ENCODE data around the gene EPS8. TPM values are rescaled to one million over a fixed set of nuclear protein-coding genes. Genes with fewer than 3 reads are reported as not detected.

EPS8 gene
- total RNA-seq, 1 experiment from 2014 or later: 97.5 TPM

DNA sequence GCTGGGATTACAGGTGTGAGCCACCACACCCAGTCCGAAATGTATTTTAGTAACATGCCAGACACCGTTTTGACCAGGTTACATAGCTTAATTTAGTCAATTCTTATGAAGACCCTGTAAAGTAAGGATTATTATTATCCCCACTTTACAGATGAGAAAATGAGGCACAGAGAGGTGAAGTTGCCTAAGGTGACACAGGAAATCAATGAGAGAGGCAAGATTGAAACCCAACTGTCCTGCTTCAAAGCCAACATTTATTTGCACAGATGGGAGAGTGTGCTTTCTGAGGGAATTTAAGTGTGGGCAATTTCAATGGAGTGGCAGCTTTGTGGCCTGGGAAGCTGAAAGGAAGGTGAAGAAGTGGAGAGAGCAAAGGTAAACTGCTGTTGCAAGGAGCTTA is 19.1 kb upstream of the EPS8 start:
- intact Hi-C loops (cut with micrococcal nuclease; ENCODE audit: unreplicated experiment): no loop called here
- CTCF ChIA-PET: interaction anchor here (0.6 to 1.1 kb wide), 2 partner anchors 15 to 826 kb away, joined by 3 to 4 read pairs; no protein-coding TSS in a partner anchor
- BruUV-seq (replicated peaks): no TSS peak
- TF ChIP-seq CTCF (IDR thresholded peaks at IDR 0.05; ENCODE audit: unreplicated experiment): no peak
- Mint-ChIP-seq H3K4me1 (ENCODE audit: low read depth, unreplicated experiment) (peaks cover 13% of the 10 kb centered on the region), H3K36me3 (ENCODE audit: insufficient read depth, unreplicated experiment) (no peaks in the 10 kb centered on the region), H3K27ac (ENCODE audit: unreplicated experiment) (no peak overlapping the region), H3K27me3 (ENCODE audit: unreplicated experiment) (no peaks in the 10 kb centered on the region), H3K9me3 (ENCODE audit: low read depth, unreplicated experiment) (no peaks in the 10 kb centered on the region), H3K4me3 (ENCODE audit: low read depth, unreplicated experiment) (no peak overlapping the region)
- no peak for DNase-seq

- no TSS peak for BruUV-seq (replicated peaks)
- DNase-seq: no peak
- Mint-ChIP-seq H3K27me3 (ENCODE audit: unreplicated experiment) (no peaks in the 10 kb centered on the region), H3K27ac (ENCODE audit: unreplicated experiment) (no peak overlapping the region), H3K9me3 (ENCODE audit: low read depth, unreplicated experiment) (no peaks in the 10 kb centered on the region), H3K4me3 (ENCODE audit: low read depth, unreplicated experiment) (no peak overlapping the region), H3K4me1 (ENCODE audit: low read depth, unreplicated experiment) (peaks cover 24% of the 10 kb centered on the region), H3K36me3 (ENCODE audit: insufficient read depth, unreplicated experiment) (no peaks in the 10 kb centered on the region)
- no peak for TF ChIP-seq CTCF (IDR thresholded peaks at IDR 0.05; ENCODE audit: unreplicated experiment)
- CTCF ChIA-PET: no interaction called here
- intact Hi-C loops (cut with micrococcal nuclease; ENCODE audit: unreplicated experiment): no loop called here
Measured at GRCh38 chr12:15806826-15807225, 17.6 kb upstream of the EPS8 start.

DNA sequence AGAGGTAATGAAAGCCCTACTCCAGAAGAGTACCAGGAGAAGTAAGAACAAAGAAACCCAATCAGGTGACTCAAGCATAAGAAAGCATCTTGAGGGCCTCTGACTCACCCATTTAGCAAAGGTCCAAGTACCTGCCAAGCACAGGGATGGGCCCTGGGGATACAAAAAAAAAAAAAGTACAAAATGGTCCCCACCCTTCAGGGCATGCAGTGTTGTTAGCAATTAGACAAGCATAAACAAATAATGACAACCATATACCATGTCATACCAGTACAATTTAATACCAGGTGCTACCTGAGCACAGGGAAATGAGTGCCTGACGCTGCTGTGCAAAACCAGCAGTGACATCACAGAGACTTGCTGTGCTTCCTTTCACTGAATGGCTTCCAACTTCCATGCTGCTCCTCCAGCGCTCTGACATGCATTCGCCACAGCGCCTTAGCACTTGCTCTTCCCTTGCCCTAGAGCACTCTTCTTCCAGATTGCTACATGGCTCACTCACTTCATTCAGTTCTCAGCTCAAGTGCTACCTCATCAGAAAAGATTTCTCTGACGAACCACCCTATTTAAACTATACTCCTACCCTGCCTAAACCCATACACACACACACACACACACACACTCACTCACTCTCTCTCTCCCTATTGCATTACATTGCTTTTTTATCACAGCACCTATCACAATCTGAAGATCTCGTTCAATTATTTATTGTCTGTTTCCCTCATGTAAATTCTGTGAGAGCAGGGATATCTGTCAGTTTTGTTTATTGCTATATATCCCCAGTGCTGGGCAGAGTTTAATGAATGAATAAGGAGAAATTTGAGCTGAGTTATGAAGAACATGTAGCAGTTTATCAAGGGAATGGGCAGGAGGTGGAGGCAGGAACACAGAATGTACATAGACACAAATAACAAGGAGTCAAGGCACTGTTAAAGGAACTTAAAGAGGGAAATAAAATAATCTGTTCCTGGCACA is 12.9 kb upstream of the EPS8 start:
- Mint-ChIP-seq H3K27me3 (ENCODE audit: unreplicated experiment) (no peaks in the 10 kb centered on the region), H3K4me1 (ENCODE audit: low read depth, unreplicated experiment) (peaks cover 56% of the 10 kb centered on the region), H3K4me3 (ENCODE audit: low read depth, unreplicated experiment) (no peak overlapping the region), H3K36me3 (ENCODE audit: insufficient read depth, unreplicated experiment) (peaks cover 3% of the 10 kb centered on the region), H3K9me3 (ENCODE audit: low read depth, unreplicated experiment) (no peaks in the 10 kb centered on the region), H3K27ac (ENCODE audit: unreplicated experiment) (no peak overlapping the region)
- BruUV-seq (replicated peaks): no TSS peak
- CTCF ChIA-PET: no interaction called here
- intact Hi-C loops (cut with micrococcal nuclease; ENCODE audit: unreplicated experiment): no loop called here
- TF ChIP-seq CTCF (IDR thresholded peaks at IDR 0.05; ENCODE audit: unreplicated experiment): no peak
- no peak for DNase-seq

- no peak overlapping the region for H3K4me3 Mint-ChIP-seq (ENCODE audit: low read depth, unreplicated experiment)
- no peak overlapping the region for H3K27ac Mint-ChIP-seq (ENCODE audit: unreplicated experiment)
- no peaks in the 10 kb centered on the region for H3K27me3 Mint-ChIP-seq (ENCODE audit: unreplicated experiment)
- H3K9me3 Mint-ChIP-seq (ENCODE audit: low read depth, unreplicated experiment): no peaks in the 10 kb centered on the region
- no TSS peak for BruUV-seq (replicated peaks)
- intact Hi-C loops (cut with micrococcal nuclease; ENCODE audit: unreplicated experiment): no loop called here
- DNase-seq: no peak
- H3K4me1 Mint-ChIP-seq (ENCODE audit: low read depth, unreplicated experiment): peaks cover 60% of the 10 kb centered on the region
- H3K36me3 Mint-ChIP-seq (ENCODE audit: insufficient read depth, unreplicated experiment): peaks cover 3% of the 10 kb centered on the region
- TF ChIP-seq CTCF (IDR thresholded peaks at IDR 0.05; ENCODE audit: unreplicated experiment): no peak
- CTCF ChIA-PET: no interaction called here
Measured at GRCh38 chr12:15800278-15800677, 11.1 kb upstream of the EPS8 start.

All from Calu3 (cell line).